GM10266 (cell line): Measurements from ENCODE around the gene GLG1.

Source experiments
- DNase-seq: peaks from one replicate; pipeline ENCODE4 v3.0.0; 2012; ENCODE audit errors: extremely low spot score
- TF ChIP-seq, protein P1 (sequence below): IDR thresholded peaks from 2 replicates; pipeline ENCODE4 v1.5.1; 2012; ENCODE audit warnings: mild to moderate bottlenecking, low read depth; ENCODE audit not compliant: control insufficient read depth, insufficient read depth; ENCODE audit errors: missing control alignments

The GLG1 gene

DNA sequence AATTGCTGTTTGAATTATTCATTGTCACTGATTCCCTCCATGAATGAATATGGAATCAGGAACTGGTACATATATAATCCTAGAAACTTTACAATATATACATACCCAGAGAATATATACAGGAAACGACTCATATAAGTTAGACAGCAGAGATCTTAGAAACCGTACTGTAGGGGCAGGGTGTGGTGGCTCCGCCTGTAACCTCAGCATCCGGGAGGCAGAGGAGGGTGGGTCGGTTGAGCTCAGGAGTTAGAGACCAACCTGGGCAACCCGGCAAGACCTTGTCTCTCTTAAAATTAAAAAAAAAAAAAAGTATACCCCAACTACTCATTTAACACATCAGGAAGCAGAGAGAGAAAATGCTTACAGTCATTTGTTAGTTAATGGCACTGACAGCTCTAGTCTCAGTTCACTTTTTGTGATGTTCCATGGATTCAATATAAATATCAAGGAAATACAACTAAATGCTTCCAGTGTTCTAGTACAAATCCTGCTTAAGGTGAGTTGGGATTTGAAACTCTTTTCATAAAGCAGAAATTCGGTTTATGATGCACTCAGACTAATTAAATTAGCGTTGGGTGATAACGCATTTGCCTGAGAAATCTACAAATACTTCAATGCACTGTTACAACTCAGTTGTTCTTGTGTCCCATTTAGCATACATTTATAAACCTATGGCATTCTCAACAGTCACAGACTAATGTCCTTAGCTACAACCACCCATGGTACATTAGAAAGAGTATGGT, 5.6 kb downstream of the GLG1 start:
- DNase-seq = no peak

DNA sequence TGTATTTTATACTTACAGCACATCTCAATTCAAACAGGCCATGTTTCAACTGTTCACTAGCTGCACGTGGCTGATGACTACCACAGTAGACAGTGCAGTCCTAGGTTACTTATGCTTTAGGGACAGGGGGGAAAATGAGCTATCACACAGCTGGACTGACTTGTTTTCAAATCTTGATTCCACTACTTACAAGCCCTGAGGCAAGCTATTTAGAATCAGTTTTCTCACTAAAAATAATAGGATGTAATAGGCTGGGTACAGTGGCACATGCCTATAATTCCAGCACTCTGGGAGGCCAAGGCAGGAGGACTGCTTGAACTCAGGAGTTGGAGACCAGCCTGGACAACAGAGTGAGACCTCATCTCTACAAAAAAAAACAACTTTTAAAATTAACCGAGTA, 10.3 kb downstream of the GLG1 start:
- TF ChIP-seq, protein P1, sequence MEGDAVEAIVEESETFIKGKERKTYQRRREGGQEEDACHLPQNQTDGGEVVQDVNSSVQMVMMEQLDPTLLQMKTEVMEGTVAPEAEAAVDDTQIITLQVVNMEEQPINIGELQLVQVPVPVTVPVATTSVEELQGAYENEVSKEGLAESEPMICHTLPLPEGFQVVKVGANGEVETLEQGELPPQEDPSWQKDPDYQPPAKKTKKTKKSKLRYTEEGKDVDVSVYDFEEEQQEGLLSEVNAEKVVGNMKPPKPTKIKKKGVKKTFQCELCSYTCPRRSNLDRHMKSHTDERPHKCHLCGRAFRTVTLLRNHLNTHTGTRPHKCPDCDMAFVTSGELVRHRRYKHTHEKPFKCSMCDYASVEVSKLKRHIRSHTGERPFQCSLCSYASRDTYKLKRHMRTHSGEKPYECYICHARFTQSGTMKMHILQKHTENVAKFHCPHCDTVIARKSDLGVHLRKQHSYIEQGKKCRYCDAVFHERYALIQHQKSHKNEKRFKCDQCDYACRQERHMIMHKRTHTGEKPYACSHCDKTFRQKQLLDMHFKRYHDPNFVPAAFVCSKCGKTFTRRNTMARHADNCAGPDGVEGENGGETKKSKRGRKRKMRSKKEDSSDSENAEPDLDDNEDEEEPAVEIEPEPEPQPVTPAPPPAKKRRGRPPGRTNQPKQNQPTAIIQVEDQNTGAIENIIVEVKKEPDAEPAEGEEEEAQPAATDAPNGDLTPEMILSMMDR = no peak
- DNase-seq = no peak

More for the DNA sequence above, 5.6 kb downstream of the GLG1 start:
- TF ChIP-seq, protein P1 = no peak

DNA sequence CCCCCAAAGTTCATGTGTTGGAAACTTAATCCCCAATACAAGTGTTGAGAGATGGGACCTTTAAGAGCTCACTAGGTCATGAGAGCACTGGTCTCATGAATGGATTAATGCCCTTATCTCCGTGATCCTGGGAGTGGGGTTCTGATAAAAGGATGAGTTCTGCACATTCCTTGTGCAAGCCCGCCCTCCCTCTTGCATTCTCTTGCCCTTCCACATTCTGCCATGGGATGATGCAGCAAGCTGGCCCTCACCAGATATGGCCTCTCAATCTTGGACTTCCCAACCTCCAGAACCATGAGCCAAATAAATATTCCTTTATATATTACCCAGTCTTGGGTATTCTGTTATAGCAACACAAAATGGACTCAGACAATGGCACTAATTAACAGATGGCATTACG, 14.1 kb downstream of the GLG1 start:
- TF ChIP-seq, protein P1 = no peak
- DNase-seq = no peak

DNA sequence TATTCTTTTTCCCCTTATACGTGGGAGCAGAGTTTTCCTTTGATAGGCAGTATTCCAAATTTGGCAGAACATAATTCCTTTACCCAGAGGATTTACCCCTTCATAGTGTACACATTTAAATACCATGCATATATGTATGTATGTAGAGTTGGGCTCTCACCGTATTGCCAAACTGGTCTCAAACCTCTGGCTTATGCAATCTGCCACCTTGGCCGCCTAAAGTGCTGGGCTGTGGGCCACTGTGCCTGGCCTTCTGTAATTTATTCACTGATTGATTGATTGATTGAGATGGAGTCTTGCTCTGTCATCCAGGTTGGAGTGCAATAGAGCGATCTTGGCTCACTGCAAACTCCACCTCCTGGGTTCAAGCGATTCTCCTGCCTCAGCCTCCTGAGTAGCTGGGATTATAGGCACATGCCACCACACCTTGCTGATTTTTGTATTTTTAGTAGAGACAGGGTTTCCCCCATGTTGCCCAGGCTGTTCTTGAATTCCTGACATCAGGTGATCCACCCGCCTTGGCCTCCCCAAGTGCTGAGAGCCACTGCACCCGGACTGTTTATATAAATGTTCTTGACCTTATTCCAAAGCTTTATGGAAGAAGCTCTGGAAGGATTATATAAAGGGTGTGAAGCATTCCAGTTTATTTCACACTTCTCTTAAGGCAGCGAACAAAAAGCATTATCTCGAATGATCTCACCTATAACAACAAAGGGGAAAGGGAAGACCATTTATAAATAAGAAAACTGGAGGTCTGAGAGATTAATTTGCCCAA, 14.9 kb downstream of the GLG1 start:
- DNase-seq = no peak
- TF ChIP-seq, protein P1 = no peak

DNA sequence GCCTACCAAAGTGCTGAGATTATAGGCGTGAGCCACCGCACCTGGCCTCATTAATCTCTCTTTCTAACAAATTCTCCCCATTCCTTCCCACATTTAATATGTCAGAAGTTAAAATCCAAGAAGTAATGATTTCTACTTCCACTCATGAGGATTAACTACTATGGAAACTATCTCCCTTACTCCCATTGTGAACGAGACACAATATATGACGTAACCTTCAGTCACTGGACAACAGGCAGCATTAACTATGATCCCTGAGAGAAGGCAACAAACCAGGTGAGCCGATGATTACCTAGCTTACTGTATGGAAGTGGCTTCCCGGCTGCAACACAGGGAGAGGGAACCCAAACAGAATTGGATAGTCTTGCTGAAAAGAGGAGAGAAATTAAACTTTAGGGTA, 20.0 kb downstream of the GLG1 start:
- TF ChIP-seq, protein P1 = no peak

DNA sequence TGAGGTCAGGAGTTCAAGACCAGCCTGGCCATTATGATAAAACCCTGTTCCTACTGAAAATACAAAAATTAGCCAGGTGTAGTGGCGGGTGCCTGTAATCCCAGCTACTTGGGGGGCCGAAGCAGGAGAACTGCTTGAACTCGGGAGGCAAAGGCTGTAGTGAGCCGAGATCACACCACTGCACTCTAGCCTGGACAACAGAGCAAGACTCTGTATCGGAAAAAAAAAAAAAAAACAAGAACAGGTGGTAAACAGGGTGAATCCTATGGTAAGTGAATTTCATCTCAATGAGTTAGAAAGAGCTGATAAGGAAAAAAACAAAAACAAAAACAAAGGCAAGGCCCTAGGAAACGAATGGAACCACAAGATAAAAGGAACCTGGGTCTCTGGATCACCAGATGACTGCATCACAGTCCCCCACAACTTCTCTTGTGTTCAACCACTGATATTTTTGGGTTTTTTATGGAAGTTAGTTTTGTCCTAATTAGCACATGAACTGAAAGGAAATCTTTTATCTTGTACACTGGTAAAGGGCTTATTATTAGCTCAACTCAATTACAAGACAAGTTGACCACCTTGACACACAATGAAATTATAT, 21.0 kb downstream of the GLG1 start:
- no peak for DNase-seq

More for the DNA sequence above, 20.0 kb downstream of the GLG1 start:
- DNase-seq = no peak

More for the DNA sequence above, 21.0 kb downstream of the GLG1 start:
- TF ChIP-seq, protein P1 = no peak
